ENCODE results near the gene NEUROD2. TPM values are rescaled to one million over a fixed set of nuclear protein-coding genes. Genes with fewer than 3 reads are reported as not detected.

NEUROD2 gene
- total and polyA plus RNA-seq, 4 donors, result not detected

- H3K4me3 ChIP-seq (ENCODE audit: low read length in 2 of 2), result peak overlapping the region; percentile 68 to 85
- no peak overlapping the region for H3K27ac ChIP-seq (ENCODE audit: low read depth in 1 of 2, low read length in 2 of 2)
- H3K4me1 ChIP-seq (ENCODE audit: control insufficient read depth in 1 of 2, insufficient read depth in 2 of 2, low read length in 2 of 2), result no peaks in the 10 kb centered on the region
- no peaks in the 10 kb centered on the region for H3K36me3 ChIP-seq (ENCODE audit: control insufficient read depth in 1 of 2, insufficient read depth in 2 of 2, low read length in 1 of 2)
- WGBS, 2 donors, result 2% methylated on average over 48 to 79 of the region's 79 CpGs
- ATAC-seq (ENCODE audit: low FRiP score) (no peak), DNase-seq (peak; percentile 85 to 87)
- H3K9me3 ChIP-seq (ENCODE audit: control insufficient read depth, low read length), result no peaks in the 10 kb centered on the region
- intact Hi-C loops (cut with DNase I), result loop anchor here in 1 of 2 donors (1.0 kb wide), 1 partner anchor 137 kb away; no protein-coding TSS in a partner anchor
- H3K27me3 ChIP-seq (ENCODE audit: control insufficient read depth in 1 of 2, insufficient read depth in 2 of 2, low read length in 1 of 2), result no peaks in the 10 kb centered on the region
Observed at GRCh38 chr17:39617446-39618245, 9.9 kb upstream of the NEUROD2 start.

GRCh38 chr17:39617100-39617445 is 9.4 kb upstream of the NEUROD2 start:
- no peaks in the 10 kb centered on the region for H3K36me3 ChIP-seq (ENCODE audit: control insufficient read depth in 1 of 2, insufficient read depth in 2 of 2, low read length in 1 of 2)
- 91 to 97% methylated on average over 3 of the region's 3 CpGs for WGBS, 2 donors
- DNase-seq (no peak), ATAC-seq (ENCODE audit: low FRiP score) (no peak)
- H3K27ac ChIP-seq (ENCODE audit: low read depth in 1 of 2, low read length in 2 of 2), result no peak overlapping the region
- no peaks in the 10 kb centered on the region for H3K4me1 ChIP-seq (ENCODE audit: control insufficient read depth in 1 of 2, insufficient read depth in 2 of 2, low read length in 2 of 2)
- H3K9me3 ChIP-seq (ENCODE audit: control insufficient read depth, low read length), result no peaks in the 10 kb centered on the region
- intact Hi-C loops (cut with DNase I), result no loop called here
- H3K27me3 ChIP-seq (ENCODE audit: control insufficient read depth in 1 of 2, insufficient read depth in 2 of 2, low read length in 1 of 2), result no peaks in the 10 kb centered on the region
- H3K4me3 ChIP-seq (ENCODE audit: low read length in 2 of 2), result no peak overlapping the region

GRCh38 chr17:39615434-39615833 is 7.7 kb upstream of the NEUROD2 start:
- no peak overlapping the region for H3K27ac ChIP-seq (ENCODE audit: low read depth in 1 of 2, low read length in 2 of 2)
- H3K4me1 ChIP-seq (ENCODE audit: control insufficient read depth in 1 of 2, insufficient read depth in 2 of 2, low read length in 2 of 2), result no peaks in the 10 kb centered on the region
- no peaks in the 10 kb centered on the region for H3K36me3 ChIP-seq (ENCODE audit: control insufficient read depth in 1 of 2, insufficient read depth in 2 of 2, low read length in 1 of 2)
- no peak for DNase-seq
- intact Hi-C loops (cut with DNase I), result no loop called here
- no peak for ATAC-seq (ENCODE audit: low FRiP score)
- 64 to 67% methylated on average over 6 of the region's 6 CpGs for WGBS, 2 donors
- no peaks in the 10 kb centered on the region for H3K9me3 ChIP-seq (ENCODE audit: control insufficient read depth, low read length)
- H3K4me3 ChIP-seq (ENCODE audit: low read length in 2 of 2), result no peak overlapping the region
- no peaks in the 10 kb centered on the region for H3K27me3 ChIP-seq (ENCODE audit: control insufficient read depth in 1 of 2, insufficient read depth in 2 of 2, low read length in 1 of 2)

- H3K27me3 ChIP-seq (ENCODE audit: control insufficient read depth in 1 of 2, insufficient read depth in 2 of 2, low read length in 1 of 2), result no peaks in the 10 kb centered on the region
- ATAC-seq (ENCODE audit: low FRiP score) (no peak), DNase-seq (no peak)
- H3K9me3 ChIP-seq (ENCODE audit: control insufficient read depth, low read length), result no peaks in the 10 kb centered on the region
- H3K4me1 ChIP-seq (ENCODE audit: control insufficient read depth in 1 of 2, insufficient read depth in 2 of 2, low read length in 2 of 2), result no peaks in the 10 kb centered on the region
- no peaks in the 10 kb centered on the region for H3K36me3 ChIP-seq (ENCODE audit: control insufficient read depth in 1 of 2, insufficient read depth in 2 of 2, low read length in 1 of 2)
- H3K4me3 ChIP-seq (ENCODE audit: low read length in 2 of 2), result no peak overlapping the region
- 95% methylated on average over 3 of the region's 3 CpGs for WGBS, 2 donors
- H3K27ac ChIP-seq (ENCODE audit: low read depth in 1 of 2, low read length in 2 of 2), result no peak overlapping the region
- intact Hi-C loops (cut with DNase I), result no loop called here
Observed at GRCh38 chr17:39614545-39615157, 6.9 kb upstream of the NEUROD2 start.

GRCh38 chr17:39612935-39613464 is 5.3 kb upstream of the NEUROD2 start:
- 71 to 73% methylated on average over 7 of the region's 7 CpGs for WGBS, 2 donors
- ATAC-seq (ENCODE audit: low FRiP score), result no peak
- intact Hi-C loops (cut with DNase I), result no loop called here
- Histone ChIP-seq H3K27ac (ENCODE audit: low read depth in 1 of 2, low read length in 2 of 2) (no peak overlapping the region), H3K9me3 (ENCODE audit: control insufficient read depth, low read length) (no peaks in the 10 kb centered on the region), H3K4me1 (ENCODE audit: control insufficient read depth in 1 of 2, insufficient read depth in 2 of 2, low read length in 2 of 2) (no peaks in the 10 kb centered on the region), H3K4me3 (ENCODE audit: low read length in 2 of 2) (no peak overlapping the region), H3K27me3 (ENCODE audit: control insufficient read depth in 1 of 2, insufficient read depth in 2 of 2, low read length in 1 of 2) (no peaks in the 10 kb centered on the region), H3K36me3 (ENCODE audit: control insufficient read depth in 1 of 2, insufficient read depth in 2 of 2, low read length in 1 of 2) (no peaks in the 10 kb centered on the region)
- no peak for DNase-seq

- ATAC-seq (ENCODE audit: low FRiP score), result no peak
- intact Hi-C loops (cut with DNase I), result no loop called here
- no peak for DNase-seq
- H3K36me3 ChIP-seq (ENCODE audit: control insufficient read depth in 1 of 2, insufficient read depth in 2 of 2, low read length in 1 of 2), result no peaks in the 10 kb centered on the region
- no peaks in the 10 kb centered on the region for H3K27me3 ChIP-seq (ENCODE audit: control insufficient read depth in 1 of 2, insufficient read depth in 2 of 2, low read length in 1 of 2)
- no peaks in the 10 kb centered on the region for H3K4me1 ChIP-seq (ENCODE audit: control insufficient read depth in 1 of 2, insufficient read depth in 2 of 2, low read length in 2 of 2)
- no peaks in the 10 kb centered on the region for H3K9me3 ChIP-seq (ENCODE audit: control insufficient read depth, low read length)
- no peak overlapping the region for H3K4me3 ChIP-seq (ENCODE audit: low read length in 2 of 2)
- 73 to 77% methylated on average over 20 to 22 of the region's 22 CpGs for WGBS, 2 donors
- H3K27ac ChIP-seq (ENCODE audit: low read depth in 1 of 2, low read length in 2 of 2), result no peak overlapping the region
Observed at GRCh38 chr17:39612291-39612894, 4.7 kb upstream of the NEUROD2 start.

- Histone ChIP-seq H3K36me3 (ENCODE audit: control insufficient read depth in 1 of 2, insufficient read depth in 2 of 2, low read length in 1 of 2) (no peaks in the 10 kb centered on the region), H3K27me3 (ENCODE audit: control insufficient read depth in 1 of 2, insufficient read depth in 2 of 2, low read length in 1 of 2) (no peaks in the 10 kb centered on the region), H3K9me3 (ENCODE audit: control insufficient read depth, low read length) (no peaks in the 10 kb centered on the region), H3K4me1 (ENCODE audit: control insufficient read depth in 1 of 2, insufficient read depth in 2 of 2, low read length in 2 of 2) (no peaks in the 10 kb centered on the region), H3K4me3 (ENCODE audit: low read length in 2 of 2) (no peak overlapping the region), H3K27ac (ENCODE audit: low read depth in 1 of 2, low read length in 2 of 2) (no peak overlapping the region)
- WGBS, 2 donors, result 88 to 89% methylated on average over 9 of the region's 9 CpGs
- intact Hi-C loops (cut with DNase I), result no loop called here
- DNase-seq (no peak), ATAC-seq (ENCODE audit: low FRiP score) (no peak)
Observed at GRCh38 chr17:39611401-39612112, 3.8 kb upstream of the NEUROD2 start.

- no peak for DNase-seq
- no peaks in the 10 kb centered on the region for H3K27me3 ChIP-seq (ENCODE audit: control insufficient read depth in 1 of 2, insufficient read depth in 2 of 2, low read length in 1 of 2)
- H3K4me3 ChIP-seq (ENCODE audit: low read length in 2 of 2), result no peak overlapping the region
- intact Hi-C loops (cut with DNase I), result no loop called here
- no peaks in the 10 kb centered on the region for H3K9me3 ChIP-seq (ENCODE audit: control insufficient read depth, low read length)
- H3K4me1 ChIP-seq (ENCODE audit: control insufficient read depth in 1 of 2, insufficient read depth in 2 of 2, low read length in 2 of 2), result peaks cover 0 to 2% of the 10 kb centered on the region in 2 donors
- no peak overlapping the region for H3K27ac ChIP-seq (ENCODE audit: low read depth in 1 of 2, low read length in 2 of 2)
- 92 to 93% methylated on average over 4 of the region's 4 CpGs for WGBS, 2 donors
- H3K36me3 ChIP-seq (ENCODE audit: control insufficient read depth in 1 of 2, insufficient read depth in 2 of 2, low read length in 1 of 2), result no peaks in the 10 kb centered on the region
- ATAC-seq (ENCODE audit: low FRiP score), result no peak
Observed at GRCh38 chr17:39609416-39610025, 1.8 kb upstream of the NEUROD2 start.
